Fibroblast of mammary gland (primary cell): ENCODE data around the gene GH2.
"Not testable (repeated sequence)": the region's sequence is repeated elsewhere in the genome, so short reads cannot be mapped to it uniquely, and the experiment has no call there.

ENCODE experiments used
- DNase-seq: peaks from one replicate; pipeline ENCODE4 v3.0.0-alpha.2; 2010; ENCODE audit warnings: low read depth
- H3K4me3 ChIP-seq: 2 replicates; pipeline ENCODE4 v1.5.1; 2011; ENCODE audit warnings: low read depth, mild to moderate bottlenecking, low read length, moderate library complexity; ENCODE audit not compliant: control insufficient read depth
- TF ChIP-seq, protein P1 (sequence below): conservative IDR thresholded peaks from 2 replicates; pipeline ENCODE4 v1.5.1; 2011; ENCODE audit warnings: low read depth, low read length, inconsistent platforms; ENCODE audit not compliant: control insufficient read depth, insufficient read depth

The GH2 gene

DNA sequence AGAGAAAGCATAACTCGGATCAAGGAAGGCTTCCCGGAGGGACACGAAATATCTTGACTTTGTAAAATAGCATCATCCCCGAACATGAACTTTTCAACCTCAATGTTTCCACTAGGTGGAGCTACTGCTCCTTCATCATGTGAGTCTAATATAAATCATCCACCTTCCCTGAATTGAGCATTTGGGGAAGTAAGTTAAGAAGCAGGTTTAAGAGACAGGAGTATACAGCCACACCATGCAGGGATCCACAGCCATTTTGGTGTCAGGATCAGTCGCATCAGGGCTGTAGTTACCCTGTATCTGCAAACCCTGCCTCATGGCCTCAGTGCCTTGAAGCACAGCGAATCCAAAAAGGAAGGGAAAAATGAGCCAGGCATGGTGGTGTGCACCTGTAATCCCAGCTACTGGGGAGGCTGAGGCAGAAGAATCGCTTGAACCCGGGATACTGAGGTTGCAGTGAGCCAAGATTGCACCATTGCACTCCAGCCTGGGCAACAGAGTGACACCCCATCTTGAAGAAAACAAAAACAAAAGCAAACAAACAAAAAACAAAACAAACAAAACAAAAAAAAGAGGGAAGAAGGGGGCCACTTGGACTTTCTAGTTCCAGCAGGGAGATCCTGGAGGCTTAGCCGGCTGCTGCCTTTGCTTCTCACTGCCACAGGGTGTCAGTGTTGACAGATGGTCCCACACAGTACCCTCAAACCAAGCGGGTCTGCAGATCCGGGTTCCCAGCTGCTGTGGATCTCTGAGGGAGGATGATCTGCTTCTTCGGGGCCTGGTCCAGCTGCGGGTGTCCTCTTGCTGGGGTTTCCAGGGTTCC, 7.5 kb upstream of the GH2 start:
- peak; percentile 34 for DNase-seq
- not testable (repeated sequence) for H3K4me3 ChIP-seq
- TF ChIP-seq, protein P1, sequence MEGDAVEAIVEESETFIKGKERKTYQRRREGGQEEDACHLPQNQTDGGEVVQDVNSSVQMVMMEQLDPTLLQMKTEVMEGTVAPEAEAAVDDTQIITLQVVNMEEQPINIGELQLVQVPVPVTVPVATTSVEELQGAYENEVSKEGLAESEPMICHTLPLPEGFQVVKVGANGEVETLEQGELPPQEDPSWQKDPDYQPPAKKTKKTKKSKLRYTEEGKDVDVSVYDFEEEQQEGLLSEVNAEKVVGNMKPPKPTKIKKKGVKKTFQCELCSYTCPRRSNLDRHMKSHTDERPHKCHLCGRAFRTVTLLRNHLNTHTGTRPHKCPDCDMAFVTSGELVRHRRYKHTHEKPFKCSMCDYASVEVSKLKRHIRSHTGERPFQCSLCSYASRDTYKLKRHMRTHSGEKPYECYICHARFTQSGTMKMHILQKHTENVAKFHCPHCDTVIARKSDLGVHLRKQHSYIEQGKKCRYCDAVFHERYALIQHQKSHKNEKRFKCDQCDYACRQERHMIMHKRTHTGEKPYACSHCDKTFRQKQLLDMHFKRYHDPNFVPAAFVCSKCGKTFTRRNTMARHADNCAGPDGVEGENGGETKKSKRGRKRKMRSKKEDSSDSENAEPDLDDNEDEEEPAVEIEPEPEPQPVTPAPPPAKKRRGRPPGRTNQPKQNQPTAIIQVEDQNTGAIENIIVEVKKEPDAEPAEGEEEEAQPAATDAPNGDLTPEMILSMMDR, result peak; percentile 47

DNA sequence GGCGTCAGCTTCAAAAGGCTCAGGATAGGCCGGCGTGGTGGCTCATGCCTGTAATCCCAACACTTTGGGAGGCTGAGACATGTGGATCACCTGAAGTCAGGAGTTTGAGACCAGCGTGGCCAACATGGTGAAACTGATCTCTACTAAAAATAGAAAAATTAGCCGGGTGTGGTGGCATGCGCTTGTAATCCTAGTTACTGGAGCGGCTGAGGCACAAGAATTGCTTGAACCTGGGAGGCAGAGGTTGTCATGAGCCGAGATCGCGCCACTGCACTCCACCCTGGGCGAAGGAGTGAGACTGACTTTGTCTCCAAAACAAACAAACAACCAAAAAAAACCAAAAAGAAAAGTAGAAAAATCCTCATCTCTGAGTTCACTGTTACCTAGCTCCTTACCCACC, 3.4 kb upstream of the GH2 start:
- DNase-seq, H3K4me3 ChIP-seq: not testable (repeated sequence)

DNA sequence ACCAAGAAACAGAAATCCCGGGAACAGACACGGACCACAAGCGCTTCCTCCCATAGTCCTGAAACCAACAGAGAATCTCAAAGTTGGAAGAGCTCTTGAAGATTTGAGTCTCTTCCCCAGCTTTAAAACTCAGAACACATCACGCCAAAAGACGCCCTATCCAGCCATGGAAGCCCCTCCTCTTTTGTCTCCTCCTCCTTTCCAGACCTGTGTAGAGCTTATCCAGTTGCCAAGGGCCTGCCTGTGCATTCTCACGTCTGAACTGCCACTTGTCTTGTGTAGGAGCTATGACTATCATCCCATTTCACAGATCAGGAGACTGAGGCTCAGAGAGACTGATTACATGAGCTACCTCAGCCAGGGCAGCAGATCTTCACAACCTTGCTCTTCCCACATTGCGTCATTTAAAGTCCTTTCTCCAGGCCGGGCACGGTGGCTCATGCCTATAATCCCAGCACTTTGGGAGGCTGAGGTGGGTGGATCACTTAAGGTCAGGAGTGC, 932 bp upstream of the GH2 start:
- not testable (repeated sequence) for DNase-seq

DNA sequence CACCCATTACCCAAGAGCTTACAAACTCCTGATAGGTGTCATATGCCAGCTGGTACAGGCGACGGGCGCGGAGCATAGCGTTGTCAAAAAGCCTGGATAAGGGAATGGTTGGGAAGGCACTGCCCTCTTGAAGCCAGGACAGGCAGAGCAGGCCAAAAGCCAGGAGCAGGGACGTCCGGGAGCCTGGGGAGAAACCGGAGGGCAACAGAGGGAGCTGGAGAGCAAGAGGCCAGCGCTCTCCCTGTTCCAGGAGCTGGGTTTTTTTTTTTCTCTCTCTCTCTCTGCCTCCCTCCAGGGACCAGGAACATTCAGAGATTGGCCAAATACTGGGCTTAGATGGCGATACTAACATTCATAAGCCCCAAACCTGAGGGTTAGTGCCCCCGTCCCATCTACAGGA, 407 bp downstream of the GH2 start:
- not testable (repeated sequence) for H3K4me3 ChIP-seq, DNase-seq

More for the DNA sequence above, 932 bp upstream of the GH2 start:
- not testable (repeated sequence) for H3K4me3 ChIP-seq

DNA sequence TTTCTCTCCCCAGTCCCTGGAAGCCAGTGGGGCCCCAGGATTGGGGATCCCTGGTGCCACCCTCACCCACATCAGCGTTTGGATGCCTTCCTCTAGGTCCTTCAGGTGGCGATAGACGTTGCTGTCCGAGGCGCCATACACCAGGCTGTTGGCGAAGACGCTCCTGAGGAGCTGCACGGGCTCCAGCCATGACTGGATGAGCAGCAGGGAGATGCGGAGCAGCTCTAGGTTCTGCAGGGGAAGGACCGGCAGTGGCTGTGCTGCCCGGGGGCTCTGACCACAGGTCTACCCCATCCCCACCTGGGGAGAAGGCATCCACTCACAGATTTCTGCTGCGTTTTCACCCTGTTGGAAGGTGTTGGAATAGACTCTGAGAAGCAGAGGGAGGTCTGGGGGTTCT, 1.0 kb downstream of the GH2 start:
- no peak overlapping the region for H3K4me3 ChIP-seq
- DNase-seq, result no peak
- TF ChIP-seq, protein P1, result no peak

DNA sequence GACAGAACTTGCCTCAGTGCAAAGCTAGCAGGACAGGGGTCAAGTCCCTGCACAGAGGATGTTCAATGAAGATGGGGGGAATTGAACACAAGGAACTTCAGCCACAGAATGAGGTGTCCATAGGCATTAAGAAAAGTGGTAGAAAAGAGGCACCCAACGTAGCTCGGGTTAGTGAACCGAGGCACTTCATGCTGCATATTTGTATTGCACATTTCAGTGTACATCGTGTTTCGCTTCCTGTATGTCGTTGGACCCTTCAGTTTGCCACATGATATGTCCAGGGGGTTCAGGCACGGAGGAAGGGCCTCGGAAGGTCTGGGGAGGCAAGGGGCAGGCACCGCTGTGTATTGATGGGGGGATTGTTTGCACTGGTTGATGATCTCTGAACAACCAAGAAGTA, 3.3 kb downstream of the GH2 start:
- H3K4me3 ChIP-seq, DNase-seq: not testable (repeated sequence)

DNA sequence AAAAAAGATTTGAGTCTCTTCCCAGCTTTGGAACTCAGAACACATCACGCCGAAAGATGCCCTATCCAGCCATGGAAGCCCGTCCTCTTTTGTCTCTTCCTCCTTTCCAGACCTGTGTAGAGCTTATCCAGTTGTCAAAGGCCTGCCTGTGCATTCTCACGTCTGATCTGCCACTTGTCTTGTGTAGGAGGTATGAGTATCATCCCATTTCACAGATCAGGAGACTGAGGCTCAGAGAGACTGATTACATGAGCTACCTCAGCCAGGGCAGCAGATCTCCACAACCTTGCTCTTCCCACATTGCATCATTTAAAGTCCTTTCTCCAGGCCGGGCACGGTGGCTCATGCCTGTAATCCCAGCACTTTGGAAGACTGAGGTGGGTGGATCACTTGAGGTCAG, 7.1 kb downstream of the GH2 start:
- not testable (repeated sequence) for DNase-seq, H3K4me3 ChIP-seq

DNA sequence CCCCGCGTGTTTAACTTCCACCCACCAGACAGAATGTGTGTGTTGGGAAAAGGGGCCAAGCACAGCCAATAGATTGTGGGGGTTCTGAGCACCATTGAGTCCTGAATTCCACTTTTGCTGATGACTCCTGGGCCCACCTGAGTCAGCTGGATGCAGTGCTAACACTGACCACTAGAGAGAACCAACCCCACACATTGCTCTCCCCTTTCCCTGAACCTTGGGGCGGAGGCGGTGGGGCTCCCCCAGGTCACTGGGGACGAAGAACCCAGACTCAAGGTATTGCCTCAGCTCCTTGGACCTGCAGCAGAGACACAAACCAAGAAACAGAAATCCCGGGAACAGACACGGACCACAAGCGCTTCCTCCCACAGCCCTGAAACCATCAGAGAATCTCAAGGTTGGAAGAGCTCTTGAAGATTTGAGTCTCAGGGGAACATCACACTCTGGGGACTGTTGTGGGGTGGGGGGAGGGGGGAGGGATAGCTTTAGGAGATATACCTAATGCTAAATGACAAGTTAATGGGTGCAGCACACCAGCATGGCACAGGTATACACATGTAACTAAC, 7.6 kb downstream of the GH2 start:
- not testable (repeated sequence) for H3K4me3 ChIP-seq, DNase-seq

DNA sequence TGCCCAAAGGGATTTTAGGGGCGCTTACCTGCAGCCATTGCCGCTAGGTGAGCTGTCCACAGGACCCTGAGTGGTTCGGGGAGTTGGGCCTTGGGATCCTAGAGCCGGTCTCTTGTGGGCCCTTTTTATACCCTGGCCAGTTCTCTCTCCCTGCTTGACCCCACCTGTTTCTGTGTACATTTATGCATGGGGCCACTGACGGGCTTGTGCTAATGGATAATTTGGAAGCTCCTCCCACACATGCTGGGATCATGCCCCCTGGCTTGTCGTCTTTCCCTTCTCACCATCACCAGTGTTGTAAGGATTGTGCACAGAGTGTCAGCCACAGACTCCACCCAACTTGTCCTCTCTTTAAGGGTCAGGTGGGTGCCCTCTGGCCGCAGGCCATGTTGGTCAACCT, 8.2 kb downstream of the GH2 start, which contains the start of gene CSH2:
Gene CSH2, minus strand, starts transcription at position 101 of the 400 bp plus-strand sequence. Its CDS starts 63 bp downstream, at position 38.
- H3K4me3 ChIP-seq, DNase-seq: not testable (repeated sequence)

DNA sequence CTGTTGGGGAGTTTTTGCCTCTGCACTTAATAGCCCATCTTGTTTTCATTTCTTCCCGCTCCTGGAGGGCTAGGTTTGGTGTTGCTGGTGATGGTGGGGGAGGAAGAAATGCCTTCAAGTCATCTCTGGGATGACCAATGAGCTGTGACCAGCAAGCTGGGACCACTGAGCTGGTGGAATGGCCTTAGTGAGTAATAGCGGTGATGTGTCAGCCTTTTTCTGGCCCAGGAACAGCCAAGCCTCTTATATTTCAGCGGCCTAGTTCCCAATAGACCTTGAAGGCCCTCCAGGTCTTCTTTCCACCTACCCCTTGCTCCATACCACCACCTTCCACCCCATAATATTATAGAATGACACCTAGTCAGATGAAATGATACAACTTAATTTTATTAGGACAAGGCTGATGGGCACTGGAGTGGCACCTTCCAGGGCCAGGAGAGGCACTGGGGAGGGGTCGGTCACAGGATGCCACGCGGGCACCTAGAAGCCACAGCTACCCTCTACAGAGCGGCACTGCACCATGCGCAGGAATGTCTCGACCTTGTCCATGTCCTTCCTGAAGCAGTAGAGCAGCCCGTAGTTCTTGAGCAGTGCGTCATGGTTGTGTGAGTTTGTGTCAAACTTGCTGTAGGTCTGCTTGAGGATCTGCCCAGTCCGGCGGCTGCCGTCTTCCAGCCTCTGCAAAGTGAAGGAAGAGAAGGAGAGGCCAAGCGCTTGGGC, 9.9 kb downstream of the GH2 start:
- not testable (repeated sequence) for H3K4me3 ChIP-seq
- DNase-seq, result peak; percentile 23

DNA sequence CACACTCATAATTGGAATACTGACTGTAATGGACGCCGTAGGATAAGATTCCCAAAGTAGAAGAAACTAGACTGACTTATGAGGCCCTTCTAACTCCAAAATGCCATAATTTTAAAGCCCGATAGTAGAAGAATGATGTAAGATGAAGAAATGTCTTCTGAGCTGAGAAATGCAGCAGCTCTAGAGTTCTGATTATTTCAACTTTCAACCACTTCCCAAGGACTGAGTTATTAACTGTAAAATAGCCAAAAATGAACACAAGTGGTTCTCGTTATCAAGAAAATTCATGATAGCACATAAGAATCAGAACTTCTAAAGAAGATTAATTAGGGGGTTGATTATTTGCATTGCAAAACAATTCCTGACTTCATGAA, 11.5 kb downstream of the GH2 start:
- H3K4me3 ChIP-seq, DNase-seq: not testable (repeated sequence)
